Fibroblast of mammary gland (primary cell): ENCODE results near the gene OR10G2.
A peak's percentile ranks its signal among the peaks of the same experiment; 100 is the strongest.

Source experiments
- DNase-seq: peaks from one replicate; pipeline ENCODE4 v3.0.0-alpha.2; 2010; ENCODE audit warnings: low read depth
- H3K4me3 ChIP-seq: 2 replicates; pipeline ENCODE4 v1.5.1; 2011; ENCODE audit warnings: low read depth, mild to moderate bottlenecking, low read length, moderate library complexity; ENCODE audit not compliant: control insufficient read depth
- TF ChIP-seq, protein P1 (sequence below): conservative IDR thresholded peaks from 2 replicates; pipeline ENCODE4 v1.5.1; 2011; ENCODE audit warnings: low read depth, low read length, inconsistent platforms; ENCODE audit not compliant: control insufficient read depth, insufficient read depth

The OR10G2 gene

DNA sequence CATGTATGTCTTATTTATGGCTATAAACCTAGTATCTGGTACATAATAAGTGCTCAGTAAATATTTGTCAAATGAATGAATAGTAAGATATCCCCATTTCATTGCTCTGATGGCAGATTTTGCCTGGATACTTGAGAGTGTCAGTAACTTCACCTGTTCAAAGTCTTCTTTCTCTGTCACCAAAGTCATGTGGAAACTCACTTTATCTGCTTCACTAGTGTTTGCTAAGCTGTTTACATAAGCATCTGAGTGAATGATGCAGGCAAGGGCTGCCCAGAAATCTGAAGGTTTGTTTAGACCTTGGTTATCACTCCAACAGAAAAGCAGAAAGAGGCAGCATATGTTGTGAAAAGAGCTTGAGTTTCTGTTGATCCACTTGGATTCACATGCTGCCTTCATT, 34.5 kb upstream of the OR10G2 start:
- TF ChIP-seq, protein P1, sequence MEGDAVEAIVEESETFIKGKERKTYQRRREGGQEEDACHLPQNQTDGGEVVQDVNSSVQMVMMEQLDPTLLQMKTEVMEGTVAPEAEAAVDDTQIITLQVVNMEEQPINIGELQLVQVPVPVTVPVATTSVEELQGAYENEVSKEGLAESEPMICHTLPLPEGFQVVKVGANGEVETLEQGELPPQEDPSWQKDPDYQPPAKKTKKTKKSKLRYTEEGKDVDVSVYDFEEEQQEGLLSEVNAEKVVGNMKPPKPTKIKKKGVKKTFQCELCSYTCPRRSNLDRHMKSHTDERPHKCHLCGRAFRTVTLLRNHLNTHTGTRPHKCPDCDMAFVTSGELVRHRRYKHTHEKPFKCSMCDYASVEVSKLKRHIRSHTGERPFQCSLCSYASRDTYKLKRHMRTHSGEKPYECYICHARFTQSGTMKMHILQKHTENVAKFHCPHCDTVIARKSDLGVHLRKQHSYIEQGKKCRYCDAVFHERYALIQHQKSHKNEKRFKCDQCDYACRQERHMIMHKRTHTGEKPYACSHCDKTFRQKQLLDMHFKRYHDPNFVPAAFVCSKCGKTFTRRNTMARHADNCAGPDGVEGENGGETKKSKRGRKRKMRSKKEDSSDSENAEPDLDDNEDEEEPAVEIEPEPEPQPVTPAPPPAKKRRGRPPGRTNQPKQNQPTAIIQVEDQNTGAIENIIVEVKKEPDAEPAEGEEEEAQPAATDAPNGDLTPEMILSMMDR, result no peak

GRCh38 chr14:21668377-21668776, 33.6 kb upstream of the OR10G2 start:
- no peak overlapping the region for H3K4me3 ChIP-seq
- DNase-seq, result peak; percentile 89
- TF ChIP-seq, protein P1, result no peak

More for the DNA sequence above, 34.5 kb upstream of the OR10G2 start:
- no peak overlapping the region for H3K4me3 ChIP-seq
- DNase-seq, result no peak

- TF ChIP-seq, protein P1, result no peak
- DNase-seq, result no peak
- H3K4me3 ChIP-seq, result no peak overlapping the region
Measured at GRCh38 chr14:21656980-21657379, 22.2 kb upstream of the OR10G2 start.

GRCh38 chr14:21654215-21654614, 19.5 kb upstream of the OR10G2 start:
- H3K4me3 ChIP-seq, result no peak overlapping the region
- TF ChIP-seq, protein P1, result no peak
- DNase-seq, result no peak

- no peak for DNase-seq
- no peak within 1 kb of the TSS for H3K4me3 ChIP-seq
- TF ChIP-seq, protein P1, result no peak
Measured at GRCh38 chr14:21653331-21653885, 18.7 kb upstream of the OR10G2 start, which contains the start of gene OR4E2. TSS of gene OR4E2 (plus strand) at chr14:21653835. CDS start at chr14:21665083, 11,248 bp downstream.

DNA sequence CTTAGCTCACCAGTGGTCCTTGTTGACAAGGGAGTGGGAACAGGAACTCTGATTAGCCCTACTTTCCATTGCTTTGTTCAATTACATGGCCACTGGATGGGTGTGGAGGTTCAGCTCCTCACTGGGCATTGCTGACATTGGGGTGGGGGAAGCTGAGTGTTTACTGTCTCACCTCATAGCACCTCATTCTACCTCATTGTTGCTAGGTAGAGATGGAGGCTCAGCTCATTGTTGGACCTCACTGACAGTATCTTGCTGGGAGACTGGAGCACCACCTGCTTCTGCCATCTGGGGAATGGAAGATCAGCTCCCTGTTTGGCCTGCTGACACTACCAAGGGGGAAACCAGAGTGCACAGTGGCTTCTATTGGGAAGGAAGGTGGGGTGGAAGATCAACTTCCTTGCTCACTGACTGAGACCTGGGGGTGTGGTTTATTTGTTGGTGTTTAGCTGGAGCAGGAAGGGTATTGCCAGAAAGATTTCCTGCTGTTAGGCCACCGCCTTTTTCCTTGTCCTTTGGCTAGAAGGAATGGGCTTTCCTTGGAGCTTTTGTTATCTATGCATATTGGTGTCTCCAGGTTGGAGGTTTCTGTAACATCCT, 17.6 kb upstream of the OR10G2 start:
- TF ChIP-seq, protein P1, result no peak

DNA sequence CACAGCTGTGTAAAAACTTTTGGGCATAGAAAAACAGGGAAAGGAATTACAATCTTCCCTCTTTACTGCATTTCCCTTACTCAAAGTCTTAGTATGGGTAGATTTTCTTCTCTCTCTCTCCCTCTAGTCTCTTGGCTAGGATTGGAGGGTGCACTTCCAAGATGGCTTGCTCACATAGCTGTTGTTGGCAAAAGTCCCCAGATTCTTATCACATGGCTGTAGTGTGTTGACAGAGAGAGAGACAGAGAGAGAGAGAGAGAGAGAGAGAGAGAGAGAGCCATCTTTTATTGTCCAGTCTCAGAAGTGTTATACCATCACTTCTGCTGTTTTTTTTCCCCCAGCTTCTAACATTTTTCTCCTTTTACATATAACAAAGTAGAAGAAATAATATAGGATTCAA, 12.6 kb upstream of the OR10G2 start:
- TF ChIP-seq, protein P1, result no peak
- peak; percentile 46 for DNase-seq
- H3K4me3 ChIP-seq, result no peak overlapping the region

More for the DNA sequence above, 17.6 kb upstream of the OR10G2 start:
- H3K4me3 ChIP-seq, result no peak overlapping the region
- no peak for DNase-seq
